ENCODE results near the gene AGPAT4.
"Not testable (repeated sequence)": the region's sequence is repeated elsewhere in the genome, so short reads cannot be mapped to it uniquely, and the experiment has no call there.

AGPAT4 gene

GRCh38 chr6:161194374-161194773 lies 79.5 kb downstream of the AGPAT4 start:
- DNase-seq, result no peak

- no peak for DNase-seq
These were observed 81.0 kb downstream of the AGPAT4 start for GRCh38 chr6:161192636-161193411.

GRCh38 chr6:161191671-161192070 lies 82.2 kb downstream of the AGPAT4 start:
- no peak for DNase-seq

- no peak for DNase-seq
These were observed 82.9 kb downstream of the AGPAT4 start for GRCh38 chr6:161191007-161191406.

GRCh38 chr6:161189891-161190290 lies 84.0 kb downstream of the AGPAT4 start:
- DNase-seq, result no peak

- DNase-seq, result no peak
These were observed 85.1 kb downstream of the AGPAT4 start for GRCh38 chr6:161188547-161189465.

- DNase-seq, result no peak
These were observed 87.6 kb downstream of the AGPAT4 start for GRCh38 chr6:161186173-161186769.

- no peak for DNase-seq
These were observed 92.7 kb downstream of the AGPAT4 start for GRCh38 chr6:161181121-161181520.

- DNase-seq, result not testable (repeated sequence)
These were observed 95.7 kb downstream of the AGPAT4 start for GRCh38 chr6:161178155-161178554.

GRCh38 chr6:161176428-161176827 lies 97.4 kb downstream of the AGPAT4 start:
- not testable (repeated sequence) for DNase-seq

- not testable (repeated sequence) for DNase-seq
These were observed 101.1 kb downstream of the AGPAT4 start for GRCh38 chr6:161172769-161173168.

- no peak for DNase-seq
These were observed 102.7 kb downstream of the AGPAT4 start for GRCh38 chr6:161171207-161171606.

- DNase-seq, result no peak
These were observed 104.2 kb downstream of the AGPAT4 start for GRCh38 chr6:161169696-161170095.

- no peak for DNase-seq
These were observed 104.8 kb downstream of the AGPAT4 start for GRCh38 chr6:161169035-161169434.

- no peak for DNase-seq
These were observed 105.5 kb downstream of the AGPAT4 start for GRCh38 chr6:161168281-161168891.

GRCh38 chr6:161166677-161167076 lies 107.2 kb downstream of the AGPAT4 start:
- DNase-seq, result no peak

GRCh38 chr6:161166176-161166575 lies 107.7 kb downstream of the AGPAT4 start:
- DNase-seq, result no peak

GRCh38 chr6:161164182-161164625 lies 109.7 kb downstream of the AGPAT4 start:
- no peak for DNase-seq

- DNase-seq, result no peak
These were observed 110.2 kb downstream of the AGPAT4 start for GRCh38 chr6:161163466-161164181.

GRCh38 chr6:161162722-161163121 lies 111.1 kb downstream of the AGPAT4 start:
- DNase-seq, result no peak

GRCh38 chr6:161161889-161162624 lies 111.8 kb downstream of the AGPAT4 start:
- DNase-seq, result no peak

GRCh38 chr6:161161121-161161520 lies 112.7 kb downstream of the AGPAT4 start:
- DNase-seq, result no peak

All from activated T-cell treated with anti-CD3 and anti-CD28 coated beads for 4 hours (primary cell).